Testis (tissue), 3 donors: ENCODE results near the gene ETV5. TPM values are rescaled to one million over a fixed set of nuclear protein-coding genes. Genes with fewer than 3 reads are reported as not detected.

ENCODE experiments used
- DNase-seq: peaks from one replicate; pipeline ENCODE4 v3.0.0-alpha.2; 2019
- H3K27ac ChIP-seq, 2 donors: fragments of 200-600 bp; sonication (generic); one replicate each; pipeline ENCODE4 v1.5.1; 2019
- H3K27me3 ChIP-seq: fragments of 200-600 bp; sonication (generic); one replicate; pipeline ENCODE4 v1.5.1; 2019
- H3K36me3 ChIP-seq: fragments of 200-600 bp; sonication (generic); one replicate; pipeline ENCODE4 v1.5.1; 2017; ENCODE audit warnings: low read depth; ENCODE audit errors: missing control alignments
- H3K4me1 ChIP-seq: fragments of 200-600 bp; sonication (generic); one replicate; pipeline ENCODE4 v1.5.1; 2019
- H3K4me3 ChIP-seq, 2 donors: fragments of 200-600 bp; sonication (generic); one replicate each; pipeline ENCODE4 v1.5.1; 2017 to 2019
- H3K9me3 ChIP-seq: fragments of 200-600 bp; sonication (generic); one replicate; pipeline ENCODE4 v1.5.1; 2017
- POLR2A ChIP-seq: fragments of 450-650 bp; IDR thresholded peaks from one replicate; pipeline ENCODE4 v1.6.1; 2017; ENCODE audit warnings: antibody characterized with exemption, mild to moderate bottlenecking, moderate library complexity
- WGBS, 2 donors: methylation state at CpG; one replicate each; pipeline ENCODE4 v1.1.5; 2018; 5-methylcytosine and 5-hydroxymethylcytosine counted together
- intact Hi-C: fragments of 100-400 bp; cut with DNase I; formaldehyde crosslinking; loops from one replicate; pipeline ENCODE4 v1.15.1; 2023; ENCODE audit warnings: low total_unique reads
- polyA plus RNA-seq: library from polyadenylated mRNA; stranded (reverse); fragments of 350-450 nt; fragmentation: Illumina TruSeq; extraction: RNeasy Lipid Tissue Mini Kit (QIAGEN cat#74804); gene quantifications from one replicate; pipeline ENCODE4 v1.2.3, GENCODE V29; 2014; ENCODE audit warnings: low read depth, low replicate concordance; ENCODE audit not compliant: insufficient read depth
- total RNA-seq, 2 donors: library from RNA; depleted of rRNA; stranded (reverse); fragments of >200 nt; gene quantifications; one replicate each; pipeline ENCODE4 v1.2.3, GENCODE V29; 2016
- TF ChIP-seq, protein P1 (sequence below), 3 experiments: fragments of 450-650 bp in 2 of 3; fragments of 200-600 bp in 1 of 3; sonication (generic) in 1 of 3; IDR thresholded peaks; one replicate each; pipeline ENCODE4 v1.5.1; 2016 to 2019; ENCODE audit warnings: antibody characterized with exemption in 3 of 3, mild to moderate bottlenecking in 2 of 3, moderate library complexity in 1 of 3

The ETV5 gene
- total and polyA plus RNA-seq, 3 donors from 2014 or later, result 15.7 to 22.4 (median 20.8) TPM

DNA sequence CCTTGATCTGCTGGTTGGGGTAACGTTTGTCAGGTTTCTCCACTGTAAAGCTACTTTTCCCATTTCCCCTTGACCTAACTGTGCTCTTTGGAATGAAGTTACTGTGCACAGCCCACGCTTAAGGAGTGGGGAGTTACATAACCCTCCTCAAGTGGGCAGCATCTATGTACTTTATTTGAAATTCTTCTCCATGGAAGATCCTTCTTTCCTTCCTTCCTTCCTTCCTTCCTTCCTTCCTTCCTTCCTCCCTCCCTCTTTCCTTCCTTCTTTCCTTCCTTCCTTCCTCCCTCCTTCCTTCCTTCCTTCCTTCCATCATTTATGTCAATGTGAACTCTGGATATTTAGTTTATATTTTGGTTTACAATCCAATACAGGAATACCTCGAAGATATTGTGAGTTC is 94.0 kb downstream of the ETV5 start:
- H3K27ac ChIP-seq, result no peak overlapping the region
- WGBS, 2 donors, result 65 to 76% methylated on average over 3 of the region's 3 CpGs
- no peak for DNase-seq
- no peaks in the 10 kb centered on the region for H3K4me1 ChIP-seq
- no peaks in the 10 kb centered on the region for H3K9me3 ChIP-seq
- H3K4me3 ChIP-seq, result no peak overlapping the region
- intact Hi-C loops, result no loop called here
- TF ChIP-seq POLR2A, result no peak
- TF ChIP-seq, protein P1, sequence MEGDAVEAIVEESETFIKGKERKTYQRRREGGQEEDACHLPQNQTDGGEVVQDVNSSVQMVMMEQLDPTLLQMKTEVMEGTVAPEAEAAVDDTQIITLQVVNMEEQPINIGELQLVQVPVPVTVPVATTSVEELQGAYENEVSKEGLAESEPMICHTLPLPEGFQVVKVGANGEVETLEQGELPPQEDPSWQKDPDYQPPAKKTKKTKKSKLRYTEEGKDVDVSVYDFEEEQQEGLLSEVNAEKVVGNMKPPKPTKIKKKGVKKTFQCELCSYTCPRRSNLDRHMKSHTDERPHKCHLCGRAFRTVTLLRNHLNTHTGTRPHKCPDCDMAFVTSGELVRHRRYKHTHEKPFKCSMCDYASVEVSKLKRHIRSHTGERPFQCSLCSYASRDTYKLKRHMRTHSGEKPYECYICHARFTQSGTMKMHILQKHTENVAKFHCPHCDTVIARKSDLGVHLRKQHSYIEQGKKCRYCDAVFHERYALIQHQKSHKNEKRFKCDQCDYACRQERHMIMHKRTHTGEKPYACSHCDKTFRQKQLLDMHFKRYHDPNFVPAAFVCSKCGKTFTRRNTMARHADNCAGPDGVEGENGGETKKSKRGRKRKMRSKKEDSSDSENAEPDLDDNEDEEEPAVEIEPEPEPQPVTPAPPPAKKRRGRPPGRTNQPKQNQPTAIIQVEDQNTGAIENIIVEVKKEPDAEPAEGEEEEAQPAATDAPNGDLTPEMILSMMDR (IDR thresholded peaks at IDR 0.05), result no peak
- H3K36me3 ChIP-seq, result no peaks in the 10 kb centered on the region
- no peaks in the 10 kb centered on the region for H3K27me3 ChIP-seq

- intact Hi-C loops, result no loop called here
- H3K27me3 ChIP-seq, result no peaks in the 10 kb centered on the region
- 76 to 81% methylated on average over 7 of the region's 7 CpGs for WGBS, 2 donors
These were observed 95.6 kb downstream of the ETV5 start for GRCh38 chr3:186013312-186013711.

GRCh38 chr3:186012137-186012536 is 96.8 kb downstream of the ETV5 start:
- intact Hi-C loops, result no loop called here
- 79 to 81% methylated on average over 4 of the region's 4 CpGs for WGBS, 2 donors
- no peaks in the 10 kb centered on the region for H3K4me1 ChIP-seq

More at GRCh38 chr3:186013312-186013711, 95.6 kb downstream of the ETV5 start:
- Histone ChIP-seq H3K4me3 (no peak overlapping the region), H3K4me1 (no peaks in the 10 kb centered on the region), H3K36me3 (no peaks in the 10 kb centered on the region), H3K27ac (no peak overlapping the region), H3K9me3 (no peaks in the 10 kb centered on the region)
- DNase-seq, result no peak
- TF ChIP-seq, protein P1 (IDR thresholded peaks at IDR 0.05), result no peak
- TF ChIP-seq POLR2A, result no peak

GRCh38 chr3:186004671-186005070 is 104.2 kb downstream of the ETV5 start:
- intact Hi-C loops, result no loop called here
- DNase-seq, result no peak
- Histone ChIP-seq H3K4me1 (no peaks in the 10 kb centered on the region), H3K27me3 (no peaks in the 10 kb centered on the region), H3K4me3 (no peak overlapping the region), H3K27ac (no peak overlapping the region), H3K36me3 (no peaks in the 10 kb centered on the region), H3K9me3 (no peaks in the 10 kb centered on the region)
- 94% methylated on average over 7 of the region's 7 CpGs for whole genome bisulfite sequencing, 2 donors
- TF ChIP-seq, protein P1 (IDR thresholded peaks at IDR 0.05), result no peak
- no peak for TF ChIP-seq POLR2A

More at GRCh38 chr3:186012137-186012536, 96.8 kb downstream of the ETV5 start:
- DNase-seq, result no peak
- no peaks in the 10 kb centered on the region for H3K9me3 ChIP-seq
- no peaks in the 10 kb centered on the region for H3K27me3 ChIP-seq
- H3K36me3 ChIP-seq, result no peaks in the 10 kb centered on the region
- H3K4me3 ChIP-seq, result no peak overlapping the region
- no peak for TF ChIP-seq POLR2A
- TF ChIP-seq, protein P1 (IDR thresholded peaks at IDR 0.05), result no peak
- H3K27ac ChIP-seq, result no peak overlapping the region

- intact Hi-C loops, result no loop called here
- WGBS, 2 donors, result 71 to 74% methylated on average over 3 of the region's 3 CpGs
- Histone ChIP-seq H3K4me1 (no peaks in the 10 kb centered on the region), H3K27me3 (no peaks in the 10 kb centered on the region), H3K27ac (no peak overlapping the region), H3K9me3 (no peaks in the 10 kb centered on the region), H3K4me3 (no peak overlapping the region), H3K36me3 (no peaks in the 10 kb centered on the region)
- no peak for TF ChIP-seq POLR2A
- TF ChIP-seq, protein P1 (IDR thresholded peaks at IDR 0.05), result no peak
- no peak for DNase-seq
These were observed 104.7 kb downstream of the ETV5 start for GRCh38 chr3:186004209-186004608.
